Activated CD4-positive, alpha-beta T cell treated with anti-CD3 and anti-CD28 coated beads, Interleukin-2, amount 10 ng/mL, durations not matched to agents 7 days and 5 days (primary cell): ENCODE results near the gene HOXA13. TPM values are rescaled to one million over a fixed set of nuclear protein-coding genes. Genes with fewer than 3 reads are reported as not detected.

Experiments used
- microRNA-seq: library from miRNA; unstranded; fragments of <30 nt; microRNA quantifications from one replicate; pipeline ENCODE4 v1.2.0, GENCODE V29; 2021; ENCODE audit warnings: borderline microRNAs expressed, borderline replicate concordance
- total RNA-seq, 2 experiments: library from RNA; stranded (reverse); gene quantifications; one replicate each; pipeline ENCODE4 v1.2.3, GENCODE V29; 2021

Gene HOXA13
- total RNA-seq, 2 experiments from 2014 or later = not detected

Small RNA genes within 50 kb of the gene (microRNA-seq; reads per million reads assigned to microRNA genes)
- 0.63 reads per million for gene MIR196B

Other genes starting within 250 kb of the HOXA13 start
- gene HOXA1, start 104.1 kb downstream of the HOXA13 start, total RNA-seq = under 1 TPM; 0.22 to 0.58 TPM
- not detected for gene HOXA2, start 97.4 kb downstream of the HOXA13 start, total RNA-seq
- under 1 TPM in 1 of 2 experiments, not detected in 1; 0.25 TPM for gene HOXA4, start 69.3 kb downstream of the HOXA13 start, total RNA-seq
- not detected for gene HOXA5, start 56.4 kb downstream of the HOXA13 start, total RNA-seq
- gene HOXA6, start 52.3 kb downstream of the HOXA13 start, total RNA-seq = not detected
- not detected for gene HOXA3, start 47.5 kb downstream of the HOXA13 start, total RNA-seq
- gene HOXA7, start 43.4 kb downstream of the HOXA13 start, total RNA-seq = not detected
- gene HOXA9, start 34.6 kb downstream of the HOXA13 start, total RNA-seq = not detected
- gene HOXA10, start 25.8 kb downstream of the HOXA13 start, total RNA-seq = not detected
- not detected for gene HOXA11, start 14.9 kb downstream of the HOXA13 start, total RNA-seq
- gene EVX1, start 42.7 kb upstream of the HOXA13 start, total RNA-seq = not detected